ENCODE data around the gene STAC3. TPM values are rescaled to one million over a fixed set of nuclear protein-coding genes. Genes with fewer than 3 reads are reported as not detected.
"Not testable (repeated sequence)": the region's sequence is repeated elsewhere in the genome, so short reads cannot be mapped to it uniquely, and the experiment has no call there.

Gene STAC3
- total RNA-seq, result 1 to 10 TPM in 2 of 4 donors, under 1 TPM in 2; 0.42 to 1.7 (median 1.2) TPM

DNA sequence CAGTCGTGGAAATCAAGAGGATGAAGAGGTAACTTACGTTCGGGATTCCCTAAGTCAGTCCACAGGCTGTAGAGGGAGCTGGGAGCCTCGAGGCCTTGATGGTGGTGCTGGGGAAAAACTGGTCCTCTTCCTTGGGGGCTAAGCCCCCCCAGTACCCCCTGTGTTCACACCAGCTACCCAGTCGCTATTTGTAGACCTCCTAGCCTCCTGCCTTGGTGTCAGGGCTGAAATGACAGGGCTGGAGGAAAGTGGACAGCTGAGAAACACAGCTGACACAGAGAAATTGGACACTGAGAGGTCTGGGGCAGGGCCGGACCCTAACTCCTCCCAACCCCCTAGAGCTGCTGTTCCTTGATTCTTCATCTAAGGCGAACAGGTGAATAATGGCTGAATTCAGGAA is at the start of gene STAC3:
Gene STAC3, minus strand, starts transcription at position 232 of the 400 bp plus-strand sequence. CDS start 1,551 bp downstream, outside the sequence.
- intact Hi-C loops (cut with DNase I), result no loop called here
- no peak within 1 kb of the TSS for H3K27ac ChIP-seq (replicated peaks in 1 of 4)
- no peak for DNase-seq (ENCODE audit: extremely low spot score)
- peaks cover 0 to 22% (median 2%) of the 10 kb centered on the region in 4 donors for H3K27me3 ChIP-seq
- WGBS, result 52% methylated on average over 7 of the region's 7 CpGs
- H3K9me3 ChIP-seq, result no peaks in the 10 kb centered on the region
- no peaks in the 10 kb centered on the region for H3K4me1 ChIP-seq
- peaks cover 4 to 21% (median 16%) of the 10 kb centered on the region in 4 donors for H3K36me3 ChIP-seq
- no peak within 1 kb of the TSS for H3K4me3 ChIP-seq
- TF ChIP-seq POLR2AphosphoS5 (IDR thresholded peaks at IDR 0.05), result no peak
- no peak for TF ChIP-seq EP300 (IDR thresholded peaks at IDR 0.05)
- no peak for TF ChIP-seq POLR2A (IDR thresholded peaks at IDR 0.05; ENCODE audit: low read depth)
- TF ChIP-seq, protein P1, sequence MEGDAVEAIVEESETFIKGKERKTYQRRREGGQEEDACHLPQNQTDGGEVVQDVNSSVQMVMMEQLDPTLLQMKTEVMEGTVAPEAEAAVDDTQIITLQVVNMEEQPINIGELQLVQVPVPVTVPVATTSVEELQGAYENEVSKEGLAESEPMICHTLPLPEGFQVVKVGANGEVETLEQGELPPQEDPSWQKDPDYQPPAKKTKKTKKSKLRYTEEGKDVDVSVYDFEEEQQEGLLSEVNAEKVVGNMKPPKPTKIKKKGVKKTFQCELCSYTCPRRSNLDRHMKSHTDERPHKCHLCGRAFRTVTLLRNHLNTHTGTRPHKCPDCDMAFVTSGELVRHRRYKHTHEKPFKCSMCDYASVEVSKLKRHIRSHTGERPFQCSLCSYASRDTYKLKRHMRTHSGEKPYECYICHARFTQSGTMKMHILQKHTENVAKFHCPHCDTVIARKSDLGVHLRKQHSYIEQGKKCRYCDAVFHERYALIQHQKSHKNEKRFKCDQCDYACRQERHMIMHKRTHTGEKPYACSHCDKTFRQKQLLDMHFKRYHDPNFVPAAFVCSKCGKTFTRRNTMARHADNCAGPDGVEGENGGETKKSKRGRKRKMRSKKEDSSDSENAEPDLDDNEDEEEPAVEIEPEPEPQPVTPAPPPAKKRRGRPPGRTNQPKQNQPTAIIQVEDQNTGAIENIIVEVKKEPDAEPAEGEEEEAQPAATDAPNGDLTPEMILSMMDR (IDR thresholded peaks at IDR 0.05), result no peak

GRCh38 chr12:57299514-57300016 is 48.6 kb upstream of the STAC3 start:
- H3K36me3 ChIP-seq, result peaks cover 54 to 97% (median 70%) of the 10 kb centered on the region in 4 donors
- no peaks in the 10 kb centered on the region for H3K4me1 ChIP-seq
- no peak for DNase-seq (ENCODE audit: extremely low spot score)
- no peak overlapping the region for H3K27ac ChIP-seq (replicated peaks in 1 of 4)
- no peak overlapping the region for H3K4me3 ChIP-seq
- intact Hi-C loops (cut with DNase I), result no loop called here
- 60% methylated on average over 1 of the region's 1 CpG for WGBS
- H3K27me3 ChIP-seq, result no peaks in the 10 kb centered on the region
- TF ChIP-seq, protein P1 (IDR thresholded peaks at IDR 0.05), result no peak
- TF ChIP-seq POLR2A (IDR thresholded peaks at IDR 0.05; ENCODE audit: low read depth), result no peak
- no peak for TF ChIP-seq EP300 (IDR thresholded peaks at IDR 0.05)
- no peak for TF ChIP-seq POLR2AphosphoS5 (IDR thresholded peaks at IDR 0.05)
- no peaks in the 10 kb centered on the region for H3K9me3 ChIP-seq

DNA sequence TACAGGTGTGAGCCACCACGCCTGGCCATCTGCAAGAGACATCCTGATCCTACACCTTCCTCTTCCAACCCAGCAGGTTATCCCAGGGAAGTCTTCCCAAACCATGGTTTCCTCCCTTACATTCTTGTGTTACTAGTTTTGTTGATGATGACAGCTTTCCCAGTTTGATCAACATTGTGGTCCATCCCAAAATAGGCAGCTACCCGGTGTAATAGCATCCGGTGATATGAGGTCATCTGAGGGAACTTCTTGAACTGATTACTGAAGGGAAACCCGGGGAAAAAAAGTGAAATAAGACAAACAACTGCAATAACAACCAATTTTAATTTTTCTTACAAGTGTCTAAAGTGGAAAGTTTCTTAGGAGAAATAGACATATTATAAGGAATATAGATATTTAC is 45.3 kb upstream of the STAC3 start:
- H3K36me3 ChIP-seq, result peaks cover 51 to 97% (median 75%) of the 10 kb centered on the region in 4 donors
- no peak for DNase-seq (ENCODE audit: extremely low spot score)
- H3K4me3 ChIP-seq, result no peak overlapping the region
- no peak overlapping the region for H3K27ac ChIP-seq (replicated peaks in 1 of 4)
- no peaks in the 10 kb centered on the region for H3K27me3 ChIP-seq
- intact Hi-C loops (cut with DNase I), result no loop called here
- TF ChIP-seq, protein P1 (IDR thresholded peaks at IDR 0.05), result no peak
- TF ChIP-seq POLR2A (IDR thresholded peaks at IDR 0.05; ENCODE audit: low read depth) (no peak), POLR2AphosphoS5 (IDR thresholded peaks at IDR 0.05) (no peak), EP300 (IDR thresholded peaks at IDR 0.05) (no peak)
- no peaks in the 10 kb centered on the region for H3K9me3 ChIP-seq
- WGBS, result 96% methylated on average over 4 of the region's 4 CpGs
- no peaks in the 10 kb centered on the region for H3K4me1 ChIP-seq

DNA sequence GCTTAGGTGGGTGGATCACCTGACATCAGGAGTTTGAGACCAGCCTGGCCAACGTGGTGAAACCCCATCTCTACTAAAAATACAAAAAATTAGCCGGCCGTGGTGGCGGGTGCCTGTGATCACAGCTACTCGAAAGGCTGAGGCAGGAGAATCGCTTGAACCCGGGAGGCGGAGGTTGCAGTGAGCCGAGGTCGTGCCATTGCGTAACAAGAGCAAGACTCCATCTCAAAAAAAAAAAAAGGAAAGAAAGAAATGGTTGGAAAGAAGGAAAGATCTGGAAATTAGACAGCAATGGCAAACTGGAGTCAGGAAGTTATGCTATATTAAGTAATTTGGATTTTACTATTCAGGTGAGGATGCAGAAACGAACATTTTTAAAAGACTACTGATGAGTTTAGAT is 31.1 kb upstream of the STAC3 start:
- H3K4me3 ChIP-seq; H3K9me3 ChIP-seq; intact Hi-C loops (cut with DNase I); DNase-seq (ENCODE audit: extremely low spot score); H3K27me3 ChIP-seq; H3K27ac ChIP-seq (replicated peaks in 1 of 4); H3K4me1 ChIP-seq: not testable (repeated sequence)
- WGBS, result 95% methylated on average over 12 of the region's 12 CpGs
- H3K36me3 ChIP-seq, result peaks cover 27 to 98% (median 82%) of the 10 kb centered on the region in 4 donors

- no peak for TF ChIP-seq EP300 (IDR thresholded peaks at IDR 0.05)
- TF ChIP-seq POLR2AphosphoS5 (IDR thresholded peaks at IDR 0.05), result peak in 1 of 2 donors; percentile 20
- Histone ChIP-seq H3K9me3 (no peaks in the 10 kb centered on the region), H3K4me3 (no peak overlapping the region), H3K27ac (replicated peaks in 1 of 4) (peak overlapping the region in 2 of 4 donors; percentile 18 to 37), H3K36me3 (peaks cover 27 to 98% (median 74%) of the 10 kb centered on the region in 4 donors), H3K4me1 (peaks cover 0 to 9% (median 3%) of the 10 kb centered on the region in 4 donors), H3K27me3 (no peaks in the 10 kb centered on the region)
- no peak for DNase-seq (ENCODE audit: extremely low spot score)
- intact Hi-C loops (cut with DNase I), result no loop called here
- 63% methylated on average over 9 of the region's 9 CpGs for WGBS
These were observed 29.4 kb upstream of the STAC3 start for GRCh38 chr12:57280211-57281062.
